Uterus (tissue), 2 donors: ENCODE results near the gene DNMT1.

Experiments
- POLR2A ChIP-seq, 2 donors: fragments of 450-650 bp; IDR thresholded peaks; one replicate each; pipeline ENCODE4 v1.6.1; 2016; ENCODE audit warnings: antibody characterized with exemption in 2 of 2, mild to moderate bottlenecking in 1 of 2, moderate library complexity in 1 of 2
- TF ChIP-seq, protein P1 (sequence below), 4 experiments: fragments of 200-600 bp in 2 of 4; fragments of 450-650 bp in 2 of 4; sonication (generic) in 2 of 4; IDR thresholded peaks; one replicate each; pipeline ENCODE4 v1.5.1; 2016 to 2019; ENCODE audit warnings: antibody characterized with exemption in 4 of 4, mild to moderate bottlenecking in 2 of 4, moderate library complexity in 1 of 4

DNA sequence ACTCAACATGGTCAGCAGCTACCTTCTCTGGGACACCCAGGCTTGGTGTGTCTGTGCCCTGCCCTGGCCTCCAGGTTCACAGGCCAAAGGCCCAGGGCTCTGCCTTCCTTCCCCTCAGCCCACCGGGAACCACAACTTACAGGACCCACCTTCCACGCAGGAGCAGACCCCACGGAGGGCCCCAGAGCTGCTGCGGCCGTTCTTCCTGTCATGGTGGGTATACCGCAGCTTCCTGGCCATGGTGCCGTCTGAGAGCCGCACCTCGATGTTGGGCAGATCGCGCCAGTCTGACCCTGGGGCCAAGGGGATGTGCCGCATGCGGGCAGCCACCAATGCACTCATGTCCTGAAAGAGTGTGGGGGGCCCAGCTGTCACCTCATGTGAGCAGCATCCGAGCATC, 57.8 kb downstream of the DNMT1 start:
- TF ChIP-seq POLR2A (IDR thresholded peaks at IDR 0.05): no peak
- TF ChIP-seq, protein P1, sequence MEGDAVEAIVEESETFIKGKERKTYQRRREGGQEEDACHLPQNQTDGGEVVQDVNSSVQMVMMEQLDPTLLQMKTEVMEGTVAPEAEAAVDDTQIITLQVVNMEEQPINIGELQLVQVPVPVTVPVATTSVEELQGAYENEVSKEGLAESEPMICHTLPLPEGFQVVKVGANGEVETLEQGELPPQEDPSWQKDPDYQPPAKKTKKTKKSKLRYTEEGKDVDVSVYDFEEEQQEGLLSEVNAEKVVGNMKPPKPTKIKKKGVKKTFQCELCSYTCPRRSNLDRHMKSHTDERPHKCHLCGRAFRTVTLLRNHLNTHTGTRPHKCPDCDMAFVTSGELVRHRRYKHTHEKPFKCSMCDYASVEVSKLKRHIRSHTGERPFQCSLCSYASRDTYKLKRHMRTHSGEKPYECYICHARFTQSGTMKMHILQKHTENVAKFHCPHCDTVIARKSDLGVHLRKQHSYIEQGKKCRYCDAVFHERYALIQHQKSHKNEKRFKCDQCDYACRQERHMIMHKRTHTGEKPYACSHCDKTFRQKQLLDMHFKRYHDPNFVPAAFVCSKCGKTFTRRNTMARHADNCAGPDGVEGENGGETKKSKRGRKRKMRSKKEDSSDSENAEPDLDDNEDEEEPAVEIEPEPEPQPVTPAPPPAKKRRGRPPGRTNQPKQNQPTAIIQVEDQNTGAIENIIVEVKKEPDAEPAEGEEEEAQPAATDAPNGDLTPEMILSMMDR (IDR thresholded peaks at IDR 0.05): no peak
